Thyroid gland (tissue), 4 donors: ENCODE results near the gene EZH2.

ENCODE experiments used
- POLR2A ChIP-seq, 2 donors: fragments of 450-650 bp; IDR thresholded peaks; one replicate each; pipeline ENCODE4 v1.6.1; 2017; ENCODE audit warnings: antibody characterized with exemption in 2 of 2, mild to moderate bottlenecking in 2 of 2, moderate library complexity in 1 of 2
- TF ChIP-seq, protein P1 (sequence below), 6 experiments: fragments of 200-600 bp in 3 of 6; fragments of 450-650 bp in 3 of 6; sonication (generic) in 3 of 6; IDR thresholded peaks; one replicate each; pipeline ENCODE4 v1.5.1; 2016 to 2019; ENCODE audit warnings: antibody characterized with exemption in 6 of 6, mild to moderate bottlenecking in 2 of 6, inconsistent platforms in 1 of 6, moderate library complexity in 1 of 6

DNA sequence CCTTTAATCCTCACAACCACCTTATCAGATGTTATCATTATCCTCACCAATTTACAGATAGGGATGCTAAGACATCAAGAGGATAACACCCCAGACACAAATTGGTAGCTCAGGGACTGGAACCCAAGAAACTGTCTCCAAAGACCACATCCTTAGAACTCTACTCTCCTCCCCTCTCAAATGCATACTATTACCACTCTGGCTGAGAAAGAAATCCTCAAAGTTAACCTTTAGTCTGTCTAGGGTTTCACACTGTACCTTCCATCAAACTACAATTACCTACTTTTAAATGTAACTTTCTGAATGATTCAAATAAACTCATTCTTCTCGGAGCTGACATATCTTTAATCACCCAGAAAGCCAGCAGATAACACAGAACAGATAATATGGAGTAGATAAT, 6.6 kb downstream of the EZH2 start:
- TF ChIP-seq, protein P1, sequence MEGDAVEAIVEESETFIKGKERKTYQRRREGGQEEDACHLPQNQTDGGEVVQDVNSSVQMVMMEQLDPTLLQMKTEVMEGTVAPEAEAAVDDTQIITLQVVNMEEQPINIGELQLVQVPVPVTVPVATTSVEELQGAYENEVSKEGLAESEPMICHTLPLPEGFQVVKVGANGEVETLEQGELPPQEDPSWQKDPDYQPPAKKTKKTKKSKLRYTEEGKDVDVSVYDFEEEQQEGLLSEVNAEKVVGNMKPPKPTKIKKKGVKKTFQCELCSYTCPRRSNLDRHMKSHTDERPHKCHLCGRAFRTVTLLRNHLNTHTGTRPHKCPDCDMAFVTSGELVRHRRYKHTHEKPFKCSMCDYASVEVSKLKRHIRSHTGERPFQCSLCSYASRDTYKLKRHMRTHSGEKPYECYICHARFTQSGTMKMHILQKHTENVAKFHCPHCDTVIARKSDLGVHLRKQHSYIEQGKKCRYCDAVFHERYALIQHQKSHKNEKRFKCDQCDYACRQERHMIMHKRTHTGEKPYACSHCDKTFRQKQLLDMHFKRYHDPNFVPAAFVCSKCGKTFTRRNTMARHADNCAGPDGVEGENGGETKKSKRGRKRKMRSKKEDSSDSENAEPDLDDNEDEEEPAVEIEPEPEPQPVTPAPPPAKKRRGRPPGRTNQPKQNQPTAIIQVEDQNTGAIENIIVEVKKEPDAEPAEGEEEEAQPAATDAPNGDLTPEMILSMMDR (IDR thresholded peaks at IDR 0.05) = no peak
- no peak for TF ChIP-seq POLR2A (IDR thresholded peaks at IDR 0.05)
